ENCODE results near the gene PYCARD.
"Not testable (repeated sequence)": the region's sequence is repeated elsewhere in the genome, so short reads cannot be mapped to it uniquely, and the experiment has no call there.

The PYCARD gene

DNA sequence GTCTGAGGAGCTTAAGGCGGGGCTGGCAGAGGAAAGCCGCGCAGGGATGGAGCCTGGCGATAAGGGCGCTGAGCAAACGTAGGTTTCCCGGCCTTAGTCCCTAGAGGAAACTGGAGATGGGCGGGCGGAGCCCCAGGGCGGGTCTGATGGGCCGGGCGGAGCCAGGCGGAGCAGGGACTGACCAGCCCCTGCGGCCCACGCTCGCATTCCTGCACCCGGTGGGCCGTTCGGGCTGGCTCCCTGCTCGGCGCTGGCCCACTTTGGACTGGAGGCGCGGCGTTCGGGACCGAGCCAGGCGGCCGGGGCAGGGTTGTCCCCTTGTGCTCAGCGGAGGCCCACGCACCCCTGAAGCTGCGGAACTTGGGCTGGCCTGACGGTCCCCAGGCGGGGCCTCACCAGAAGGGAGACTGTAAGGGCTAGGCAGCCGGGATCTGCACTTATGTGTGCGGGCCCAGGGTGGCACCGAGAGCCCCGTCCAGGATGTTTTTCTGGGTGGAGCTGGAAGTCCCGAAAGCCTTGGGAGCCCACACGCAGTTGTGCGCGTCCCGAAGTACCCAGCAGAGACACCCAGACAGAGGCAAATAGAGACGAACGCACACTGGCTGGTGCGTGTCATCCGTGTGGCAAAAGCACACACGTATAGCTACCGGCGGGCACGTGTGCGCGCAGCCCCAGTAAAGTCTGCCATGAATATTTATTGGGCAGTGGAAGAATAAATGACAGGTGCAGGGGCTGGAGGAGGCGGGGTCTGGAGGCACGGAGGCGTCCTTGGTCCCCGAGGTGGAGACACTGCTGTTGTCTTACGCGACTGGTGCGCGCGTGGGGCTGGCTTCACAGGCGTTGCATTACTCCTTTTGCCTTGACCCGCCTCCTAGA, 13.0 kb upstream of the PYCARD start:
- FAIRE-seq, result no peak
- no peak for DNase-seq (ENCODE audit: low spot score)

- no peak for FAIRE-seq
These were observed 12.2 kb upstream of the PYCARD start for GRCh38 chr16:31214708-31215286.

DNA sequence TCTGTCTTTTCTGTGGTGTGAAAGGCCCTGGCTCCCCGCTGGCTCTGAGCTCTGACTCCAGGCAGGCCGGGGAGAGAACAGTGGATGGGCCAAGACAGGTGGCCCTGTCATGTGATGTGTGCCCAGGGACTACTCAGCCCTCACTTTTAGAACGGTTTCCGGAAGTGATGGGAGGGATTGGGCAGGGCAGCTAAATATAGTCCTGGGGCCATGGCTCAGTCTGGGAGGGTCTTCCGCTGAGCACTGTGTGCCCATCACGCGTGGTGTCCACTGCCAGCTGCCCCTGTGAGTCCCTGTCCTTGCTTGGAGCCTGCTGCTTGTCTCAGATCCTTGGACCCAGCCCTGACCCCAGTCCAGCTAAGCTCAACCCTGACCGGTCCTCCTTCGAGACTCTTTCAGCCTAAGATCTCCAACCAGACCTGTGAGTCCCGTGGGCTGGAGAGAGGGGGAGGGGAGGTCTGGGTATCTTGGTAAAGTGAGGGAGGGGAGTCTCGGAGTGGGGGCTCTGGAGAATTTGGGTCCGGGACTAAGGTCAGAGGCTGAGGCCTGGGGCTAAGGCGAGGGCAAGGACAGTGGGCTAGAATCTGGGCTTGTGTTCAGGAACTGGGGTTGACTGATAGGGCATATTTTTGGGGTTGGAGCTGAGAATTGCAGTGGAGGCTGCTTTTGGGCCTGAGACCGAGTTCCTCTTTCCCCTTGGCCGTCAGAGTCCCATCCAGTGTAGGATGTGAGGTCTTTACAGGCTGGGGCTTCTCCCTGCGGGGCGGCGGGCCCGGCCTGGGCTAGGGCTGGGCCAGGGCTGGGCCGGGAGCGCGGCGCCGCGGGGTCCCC, 11.5 kb upstream of the PYCARD start, which contains the start of gene TRIM72:
TRIM72 (plus strand) TSS at position 243 of the 831 bp plus-strand sequence. CDS start 620 bp downstream, outside the sequence.
- FAIRE-seq, result no peak

More at GRCh38 chr16:31214708-31215286, 12.2 kb upstream of the PYCARD start:
- DNase-seq (ENCODE audit: low spot score), result no peak

GRCh38 chr16:31213342-31213741, 10.8 kb upstream of the PYCARD start:
- DNase-seq (ENCODE audit: low spot score) (no peak), FAIRE-seq (no peak)

More for the DNA sequence above, 11.5 kb upstream of the PYCARD start, which contains the start of gene TRIM72:
- DNase-seq (ENCODE audit: low spot score), result no peak

DNA sequence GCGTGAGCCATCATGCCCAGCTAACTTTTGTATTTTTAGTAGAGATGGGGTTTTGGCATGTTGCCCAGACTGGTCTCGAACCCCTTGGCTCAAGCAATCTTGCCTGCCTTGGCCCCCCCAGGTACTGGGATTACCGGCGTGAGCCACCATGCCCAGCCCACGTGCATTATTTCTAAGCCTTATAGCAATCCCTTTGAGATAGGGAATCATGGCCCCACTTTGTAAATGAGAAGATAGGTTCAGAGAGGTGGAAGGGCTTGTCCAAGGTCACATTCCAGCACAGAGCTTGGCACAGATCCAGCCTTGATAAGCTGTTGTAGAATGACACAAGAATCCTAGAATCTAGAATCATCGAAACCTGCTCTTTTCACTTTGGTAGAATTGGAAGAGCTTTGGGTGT, 4.2 kb upstream of the PYCARD start:
- DNase-seq (ENCODE audit: low spot score) (no peak), FAIRE-seq (no peak)

DNA sequence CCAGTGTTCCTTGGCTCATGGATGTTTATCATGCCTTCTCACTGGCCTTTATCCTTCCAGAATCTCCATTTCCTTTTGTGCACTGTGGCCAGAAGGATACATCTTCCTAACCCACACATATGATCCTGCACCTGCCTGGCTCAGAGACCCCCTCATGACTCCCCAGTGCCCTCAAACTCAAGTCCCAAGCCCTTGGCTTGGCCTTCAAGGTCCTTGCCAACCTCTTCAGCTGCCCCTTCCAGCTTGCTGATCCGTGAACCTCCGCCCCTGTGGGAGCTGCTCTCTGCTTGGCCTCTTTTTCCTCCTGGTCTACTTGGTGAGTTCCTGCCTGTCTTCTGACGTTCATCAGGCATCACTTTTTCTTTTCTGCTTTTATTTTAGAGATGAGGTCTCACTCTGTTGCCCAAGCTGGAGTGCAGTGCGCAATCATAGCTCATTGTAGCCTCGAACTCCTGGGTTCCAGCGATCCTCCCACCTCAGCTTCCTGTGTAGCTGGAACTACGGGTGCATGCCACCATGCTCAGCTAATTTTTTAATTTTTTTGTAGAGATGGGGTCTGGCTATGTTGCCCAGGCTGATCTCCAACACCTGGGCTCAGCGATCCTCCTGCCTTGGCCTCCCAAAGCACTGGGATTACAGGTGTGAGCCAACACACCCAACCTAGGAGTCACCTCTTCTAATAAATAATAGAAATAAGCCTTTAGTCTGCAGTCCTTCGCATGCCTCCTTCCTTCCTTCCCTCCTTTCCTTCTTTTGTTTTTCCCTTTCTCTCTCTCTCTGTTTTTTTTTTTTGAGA, 2.5 kb upstream of the PYCARD start:
- FAIRE-seq, result no peak
- no peak for DNase-seq (ENCODE audit: low spot score)

DNA sequence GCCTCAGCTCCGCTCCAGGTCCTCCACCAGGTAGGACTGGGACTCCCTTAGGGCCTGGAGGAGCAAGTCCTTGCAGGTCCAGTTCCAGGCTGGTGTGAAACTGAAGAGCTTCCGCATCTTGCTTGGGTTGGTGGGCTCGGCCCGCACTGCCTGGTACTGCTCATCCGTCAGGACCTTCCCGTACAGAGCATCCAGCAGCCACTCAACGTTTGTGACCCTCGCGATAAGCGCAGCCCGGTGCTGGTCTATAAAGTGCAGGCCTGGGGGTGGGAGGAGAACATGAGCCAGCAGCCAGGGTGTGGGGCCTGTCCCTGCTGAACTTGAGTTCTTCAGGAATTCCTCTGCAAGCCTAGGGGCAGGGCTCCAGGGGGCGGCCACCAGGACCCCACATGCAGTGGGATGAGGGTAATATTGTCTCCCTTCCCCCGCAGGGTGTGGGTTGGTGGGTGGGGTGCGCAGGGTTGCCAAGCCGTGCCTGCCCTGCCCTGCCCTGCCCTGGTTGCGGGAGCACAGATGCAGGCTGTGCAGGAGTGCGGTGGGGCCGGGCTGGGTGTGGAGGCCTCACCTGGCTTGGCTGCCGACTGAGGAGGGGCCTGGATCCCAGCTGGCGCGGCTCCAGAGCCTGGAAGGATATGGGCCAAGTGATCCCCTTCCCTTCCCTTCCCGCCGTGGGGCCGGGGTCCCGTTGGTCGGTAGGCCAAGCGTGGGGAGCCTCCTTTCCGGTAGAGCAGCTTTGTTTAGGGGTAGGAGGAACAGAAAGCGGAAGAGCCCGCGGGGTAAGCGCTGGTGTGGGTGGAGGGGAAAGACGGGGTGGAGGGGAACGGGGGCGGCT, 762 bp downstream of the PYCARD start:
- FAIRE-seq (no peak), DNase-seq (ENCODE audit: low spot score) (no peak)

DNA sequence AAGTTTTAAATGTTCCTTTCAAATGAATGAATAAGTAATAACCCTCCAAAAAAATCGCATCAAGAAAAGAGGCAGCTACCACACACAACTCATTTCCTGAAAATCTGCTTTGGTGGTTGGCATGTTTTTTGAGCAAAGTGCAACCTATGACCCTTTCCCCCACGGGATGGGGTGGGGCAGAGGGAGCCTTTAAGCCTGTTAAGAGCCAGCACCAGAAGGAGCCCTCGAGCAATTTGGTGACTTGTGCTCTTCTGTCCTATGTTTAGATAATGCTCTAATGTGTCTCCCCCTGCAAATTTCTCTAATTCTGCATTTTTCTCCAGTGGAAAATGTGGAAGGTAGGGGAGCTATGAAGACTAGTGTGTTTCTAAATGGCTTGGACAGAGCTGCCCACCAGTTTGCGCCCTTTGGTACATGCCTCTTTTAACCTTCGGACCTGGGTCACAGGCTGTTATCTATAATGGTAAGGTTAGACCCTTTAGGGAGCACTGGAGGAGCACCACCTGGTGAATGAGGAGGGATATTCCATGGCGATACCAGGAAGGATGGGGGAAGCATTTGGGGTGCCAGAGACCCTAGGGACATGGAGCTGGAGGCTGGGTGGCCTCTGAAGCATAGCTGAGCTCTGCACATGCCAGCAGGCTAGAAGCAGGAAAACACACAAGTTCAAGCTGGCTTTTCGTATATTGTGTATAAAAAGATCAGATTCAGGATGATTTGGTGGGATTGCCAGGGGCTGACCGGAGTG, 1.6 kb downstream of the PYCARD start:
- FAIRE-seq (no peak), DNase-seq (ENCODE audit: low spot score) (no peak)

DNA sequence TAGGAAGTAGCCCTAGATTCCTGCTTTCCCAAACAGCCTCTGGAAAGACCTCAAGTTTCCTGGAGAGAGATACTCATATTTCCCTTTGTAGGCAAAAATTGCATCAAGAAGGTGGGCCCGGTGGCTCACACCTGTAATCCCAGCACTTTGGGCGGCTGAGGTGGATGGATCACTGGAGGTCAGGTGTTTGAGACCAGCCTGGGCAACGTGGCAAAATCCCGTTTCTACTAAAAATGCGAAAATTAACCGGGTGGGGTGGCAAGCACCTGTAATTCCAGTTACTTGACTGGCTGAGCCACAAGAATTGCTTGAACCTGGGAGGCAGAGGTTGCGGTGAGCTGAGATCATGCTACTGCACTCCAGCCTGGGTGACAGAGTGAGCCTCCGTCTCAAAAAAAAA, 2.4 kb downstream of the PYCARD start:
- DNase-seq (ENCODE audit: low spot score); FAIRE-seq: not testable (repeated sequence)

DNA sequence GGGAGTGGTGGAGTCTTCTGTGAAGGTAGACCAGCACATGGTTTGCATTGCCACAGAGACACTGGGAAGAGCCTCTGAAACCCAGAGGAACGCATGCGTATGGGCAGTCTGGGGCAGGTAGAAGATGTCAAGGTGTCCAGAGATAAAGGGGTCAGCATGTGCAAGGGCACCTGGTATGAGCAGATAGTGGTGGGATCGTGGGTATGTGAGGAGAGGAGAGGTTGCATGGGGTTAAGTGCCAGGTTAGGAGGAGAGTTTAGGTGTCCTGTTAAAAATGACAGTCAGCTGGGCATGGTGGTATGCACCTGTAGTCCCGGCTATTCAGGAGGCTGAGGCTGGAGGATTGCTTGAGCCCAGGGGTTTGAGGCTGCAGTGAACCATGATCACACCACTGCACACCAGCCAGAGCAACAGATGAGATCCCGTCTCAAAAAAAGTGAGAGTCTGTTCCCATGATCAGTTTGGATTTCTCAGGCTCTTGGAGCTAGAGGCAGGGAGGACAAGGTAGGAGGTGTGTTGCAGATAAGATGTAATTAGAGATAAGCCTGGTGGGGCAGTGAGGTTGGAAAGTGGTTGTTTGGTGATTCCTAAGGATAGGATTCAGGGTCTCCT, 3.0 kb downstream of the PYCARD start:
- FAIRE-seq (no peak), DNase-seq (ENCODE audit: low spot score) (no peak)

GRCh38 chr16:31198207-31198882, 4.2 kb downstream of the PYCARD start:
- DNase-seq (ENCODE audit: low spot score), result no peak
- FAIRE-seq, result no peak

DNA sequence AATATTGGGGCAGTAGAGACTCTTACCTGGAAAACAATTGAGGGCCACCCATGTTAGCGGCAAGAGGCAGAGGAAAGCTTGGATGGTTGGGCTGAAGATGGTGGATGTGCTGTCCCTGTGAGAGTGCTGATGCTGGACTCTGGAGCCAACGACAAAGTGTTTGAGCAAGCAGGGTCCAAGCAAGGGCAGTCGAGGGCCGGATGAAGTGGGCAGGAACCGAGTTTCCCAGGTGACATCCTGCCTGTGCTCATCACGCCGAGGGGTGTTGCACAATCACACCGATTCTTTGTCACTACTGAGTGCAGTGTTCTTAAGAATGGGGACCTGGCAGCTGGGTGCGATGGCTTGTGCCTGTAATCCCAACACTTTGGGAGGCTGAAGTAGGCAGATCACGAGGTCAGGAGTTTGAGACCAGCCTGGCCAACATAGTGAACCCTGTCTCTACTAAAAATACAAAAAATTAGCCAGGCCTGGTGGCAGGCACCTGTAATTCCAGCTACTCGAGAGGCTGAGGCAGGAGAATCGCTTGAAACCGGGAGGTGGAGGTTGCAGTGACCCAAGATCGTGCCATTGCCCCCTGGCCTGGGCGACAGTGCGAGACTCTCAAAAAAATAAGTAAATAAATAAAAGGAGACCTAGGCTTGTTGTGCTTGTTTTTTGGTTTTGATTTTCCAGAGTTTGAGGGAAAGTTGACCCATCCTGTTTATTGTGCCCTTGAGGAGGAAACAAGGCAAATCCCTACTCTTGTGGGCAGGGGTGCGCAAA, 6.1 kb downstream of the PYCARD start:
- FAIRE-seq, result no peak
- DNase-seq (ENCODE audit: low spot score), result no peak

DNA sequence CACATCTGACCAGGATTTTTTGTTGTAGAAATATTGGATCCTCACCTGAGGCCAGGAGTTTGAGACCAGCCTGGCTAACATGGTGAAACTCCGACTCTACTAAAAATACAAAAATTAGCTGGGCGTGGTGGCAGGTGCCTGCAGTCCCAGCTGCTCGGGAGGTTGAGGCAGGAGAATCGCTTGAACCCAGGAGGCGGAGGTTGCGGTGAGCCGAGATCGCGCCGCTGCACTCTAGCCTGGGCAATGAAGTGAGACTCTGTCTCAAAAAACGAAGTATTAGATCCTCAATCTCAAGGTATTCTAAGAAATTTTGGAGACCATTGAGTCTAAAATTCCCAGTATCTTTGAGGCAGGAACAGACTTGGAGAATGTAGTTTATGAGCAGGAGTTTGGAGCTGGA, 6.7 kb downstream of the PYCARD start:
- DNase-seq (ENCODE audit: low spot score); FAIRE-seq: not testable (repeated sequence)

DNA sequence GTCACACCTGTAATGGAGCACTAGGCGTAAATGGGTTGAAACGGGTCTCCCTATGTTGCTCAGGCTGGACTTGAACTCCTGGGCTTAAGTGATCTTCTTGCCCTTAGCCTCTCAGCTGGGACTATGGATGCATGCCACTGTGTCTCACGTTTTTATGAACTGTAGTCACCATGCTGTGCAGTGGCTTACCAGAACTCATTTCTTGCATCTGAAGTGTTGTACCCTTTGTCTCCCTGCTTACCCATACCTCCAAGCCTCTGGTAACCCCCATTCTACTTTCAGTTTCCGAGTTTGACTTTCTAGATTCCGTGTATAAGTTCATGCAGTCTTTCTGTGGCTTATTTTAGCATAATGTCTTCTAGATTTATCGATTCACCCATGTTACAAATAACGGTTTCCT, 7.7 kb downstream of the PYCARD start:
- DNase-seq (ENCODE audit: low spot score) (no peak), FAIRE-seq (no peak)

GRCh38 chr16:31193874-31194273, 8.7 kb downstream of the PYCARD start:
- DNase-seq (ENCODE audit: low spot score), result no peak
- FAIRE-seq, result no peak

GRCh38 chr16:31192856-31193642, 9.5 kb downstream of the PYCARD start:
- FAIRE-seq, result no peak
- DNase-seq (ENCODE audit: low spot score), result no peak

Measured in RCC 7860 (cell line).